Glutamatergic neuron (in vitro differentiated cells): ENCODE results near the gene KCNMA1. TPM values are rescaled to one million over a fixed set of nuclear protein-coding genes. Genes with fewer than 3 reads are reported as not detected.

ENCODE experiments used
- DNase-seq: peaks from one replicate; pipeline ENCODE4 v3.0.0; 2022
- H3K27ac Mint-ChIP-seq: one replicate; pipeline ENCODE4 v1.8.0; 2020; ENCODE audit warnings: mild to moderate bottlenecking, mixed read lengths, inconsistent platforms; ENCODE audit not compliant: unreplicated experiment
- H3K27me3 Mint-ChIP-seq: one replicate; pipeline ENCODE4 v1.8.0; 2020; ENCODE audit warnings: mild to moderate bottlenecking, moderate library complexity, mixed read lengths, inconsistent platforms; ENCODE audit not compliant: unreplicated experiment
- H3K36me3 Mint-ChIP-seq: one replicate; pipeline ENCODE4 v1.8.0; 2020; ENCODE audit warnings: mild to moderate bottlenecking, mixed read lengths, inconsistent platforms; ENCODE audit not compliant: unreplicated experiment
- H3K4me1 Mint-ChIP-seq: one replicate; pipeline ENCODE4 v1.8.0; 2020; ENCODE audit warnings: mild to moderate bottlenecking, low read depth, mixed read lengths, inconsistent platforms; ENCODE audit not compliant: unreplicated experiment
- H3K4me3 Mint-ChIP-seq: one replicate; pipeline ENCODE4 v1.8.0; 2020; ENCODE audit warnings: mild to moderate bottlenecking, mixed read lengths, inconsistent platforms; ENCODE audit not compliant: unreplicated experiment
- H3K9me3 Mint-ChIP-seq: one replicate; pipeline ENCODE4 v1.8.0; 2020; ENCODE audit warnings: mild to moderate bottlenecking, moderate library complexity, mixed read lengths, inconsistent platforms; ENCODE audit not compliant: unreplicated experiment
- total RNA-seq: library from RNA; stranded (reverse); fragmentation: NEBNext Ultra II Directional; extraction: Animal tissue kit (Norgen Biotek cat#: 25700); gene quantifications from one replicate; pipeline ENCODE4 v1.2.1, GENCODE V29; 2021; ENCODE audit not compliant: unreplicated experiment
- TF ChIP-seq, protein P1 (sequence below): fragments of 200-600 bp; sonication (generic); IDR thresholded peaks from one replicate; pipeline ENCODE4 v1.5.0; 2021; ENCODE audit not compliant: partially characterized antibody, unreplicated experiment

KCNMA1 gene
- total RNA-seq, 1 donor from 2014 or later, result 3.2 TPM

GRCh38 chr10:77474939-77475338, 162.7 kb downstream of the KCNMA1 start:
- no peak for DNase-seq
- no peak overlapping the region for H3K27ac Mint-ChIP-seq
- H3K36me3 Mint-ChIP-seq, result no peaks in the 10 kb centered on the region
- TF ChIP-seq, protein P1, sequence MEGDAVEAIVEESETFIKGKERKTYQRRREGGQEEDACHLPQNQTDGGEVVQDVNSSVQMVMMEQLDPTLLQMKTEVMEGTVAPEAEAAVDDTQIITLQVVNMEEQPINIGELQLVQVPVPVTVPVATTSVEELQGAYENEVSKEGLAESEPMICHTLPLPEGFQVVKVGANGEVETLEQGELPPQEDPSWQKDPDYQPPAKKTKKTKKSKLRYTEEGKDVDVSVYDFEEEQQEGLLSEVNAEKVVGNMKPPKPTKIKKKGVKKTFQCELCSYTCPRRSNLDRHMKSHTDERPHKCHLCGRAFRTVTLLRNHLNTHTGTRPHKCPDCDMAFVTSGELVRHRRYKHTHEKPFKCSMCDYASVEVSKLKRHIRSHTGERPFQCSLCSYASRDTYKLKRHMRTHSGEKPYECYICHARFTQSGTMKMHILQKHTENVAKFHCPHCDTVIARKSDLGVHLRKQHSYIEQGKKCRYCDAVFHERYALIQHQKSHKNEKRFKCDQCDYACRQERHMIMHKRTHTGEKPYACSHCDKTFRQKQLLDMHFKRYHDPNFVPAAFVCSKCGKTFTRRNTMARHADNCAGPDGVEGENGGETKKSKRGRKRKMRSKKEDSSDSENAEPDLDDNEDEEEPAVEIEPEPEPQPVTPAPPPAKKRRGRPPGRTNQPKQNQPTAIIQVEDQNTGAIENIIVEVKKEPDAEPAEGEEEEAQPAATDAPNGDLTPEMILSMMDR, result no peak
- H3K27me3 Mint-ChIP-seq, result no peaks in the 10 kb centered on the region
- peaks cover 6% of the 10 kb centered on the region for H3K4me1 Mint-ChIP-seq
- no peak overlapping the region for H3K4me3 Mint-ChIP-seq
- no peaks in the 10 kb centered on the region for H3K9me3 Mint-ChIP-seq

- H3K4me3 Mint-ChIP-seq, result no peak overlapping the region
- no peaks in the 10 kb centered on the region for H3K9me3 Mint-ChIP-seq
- no peaks in the 10 kb centered on the region for H3K27me3 Mint-ChIP-seq
- DNase-seq, result no peak
- H3K4me1 Mint-ChIP-seq, result peaks cover 4% of the 10 kb centered on the region
- TF ChIP-seq, protein P1, result no peak
- no peaks in the 10 kb centered on the region for H3K36me3 Mint-ChIP-seq
- H3K27ac Mint-ChIP-seq, result no peak overlapping the region
Measured at GRCh38 chr10:77474386-77474785, 163.2 kb downstream of the KCNMA1 start.

- H3K27ac Mint-ChIP-seq, result no peak overlapping the region
- H3K4me3 Mint-ChIP-seq, result no peak overlapping the region
- H3K27me3 Mint-ChIP-seq, result peaks cover 2% of the 10 kb centered on the region
- DNase-seq, result no peak
- H3K36me3 Mint-ChIP-seq, result no peaks in the 10 kb centered on the region
- TF ChIP-seq, protein P1, result no peak
- peaks cover 2% of the 10 kb centered on the region for H3K4me1 Mint-ChIP-seq
- H3K9me3 Mint-ChIP-seq, result no peaks in the 10 kb centered on the region
Measured at GRCh38 chr10:77472146-77472545, 165.5 kb downstream of the KCNMA1 start.

GRCh38 chr10:77471069-77471536, 166.5 kb downstream of the KCNMA1 start:
- Mint-ChIP-seq H3K27ac (no peak overlapping the region), H3K27me3 (peaks cover 2% of the 10 kb centered on the region), H3K36me3 (no peaks in the 10 kb centered on the region), H3K9me3 (no peaks in the 10 kb centered on the region), H3K4me3 (no peak overlapping the region), H3K4me1 (peaks cover 2% of the 10 kb centered on the region)
- TF ChIP-seq, protein P1, result no peak
- DNase-seq, result no peak

GRCh38 chr10:77467422-77467963, 170.1 kb downstream of the KCNMA1 start:
- H3K9me3 Mint-ChIP-seq, result no peaks in the 10 kb centered on the region
- H3K27me3 Mint-ChIP-seq, result peaks cover 6% of the 10 kb centered on the region
- H3K27ac Mint-ChIP-seq, result no peak overlapping the region
- peaks cover 2% of the 10 kb centered on the region for H3K4me1 Mint-ChIP-seq
- no peak overlapping the region for H3K4me3 Mint-ChIP-seq
- TF ChIP-seq, protein P1, result no peak
- H3K36me3 Mint-ChIP-seq, result no peaks in the 10 kb centered on the region
- no peak for DNase-seq
